ENCODE measurements around the gene BNC2.
"Not testable (repeated sequence)": the region's sequence is repeated elsewhere in the genome, so short reads cannot be mapped to it uniquely, and the experiment has no call there.

BNC2 gene

DNA sequence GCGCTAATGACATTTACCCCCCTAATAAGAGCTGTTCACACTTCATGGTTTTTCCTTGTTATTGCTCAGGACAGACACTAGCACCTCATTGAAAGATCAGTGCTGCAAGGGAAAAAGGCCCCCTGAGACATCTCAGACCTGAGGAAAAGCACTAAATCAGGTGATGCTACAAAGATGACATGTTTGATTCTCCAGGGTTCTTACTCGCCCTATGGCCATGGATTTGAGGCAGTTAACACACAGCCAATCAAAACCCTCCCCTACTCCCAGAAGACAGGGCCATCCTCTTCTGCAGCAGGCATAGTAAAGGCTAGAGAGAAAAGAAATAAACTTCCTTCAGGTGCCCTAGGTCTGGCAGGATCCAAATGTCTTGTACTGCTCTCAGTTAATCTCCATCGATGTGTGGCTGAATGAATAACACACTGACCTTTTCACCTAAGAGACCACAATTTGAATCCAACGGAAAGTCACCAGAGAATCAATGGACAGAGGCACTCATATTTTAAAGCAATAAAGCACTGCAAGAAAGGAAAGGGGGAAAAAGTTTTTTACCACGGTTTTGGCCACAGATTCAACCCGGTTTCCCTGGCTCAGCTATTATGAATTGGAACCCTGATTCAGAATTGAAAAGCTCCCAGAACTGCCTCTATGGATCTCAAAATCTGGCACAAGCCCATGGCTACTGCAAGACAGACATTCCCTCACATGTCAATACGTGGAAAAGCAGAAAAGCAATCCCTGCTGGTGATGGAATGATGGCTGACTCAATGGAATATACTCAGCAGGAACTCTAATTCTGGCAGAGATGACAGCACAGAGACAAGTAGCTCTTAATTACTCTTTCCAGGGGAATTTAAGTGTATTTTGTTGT, 329.5 kb downstream of the BNC2 start:
- DNase-seq (ENCODE audit: low read depth): no peak

DNA sequence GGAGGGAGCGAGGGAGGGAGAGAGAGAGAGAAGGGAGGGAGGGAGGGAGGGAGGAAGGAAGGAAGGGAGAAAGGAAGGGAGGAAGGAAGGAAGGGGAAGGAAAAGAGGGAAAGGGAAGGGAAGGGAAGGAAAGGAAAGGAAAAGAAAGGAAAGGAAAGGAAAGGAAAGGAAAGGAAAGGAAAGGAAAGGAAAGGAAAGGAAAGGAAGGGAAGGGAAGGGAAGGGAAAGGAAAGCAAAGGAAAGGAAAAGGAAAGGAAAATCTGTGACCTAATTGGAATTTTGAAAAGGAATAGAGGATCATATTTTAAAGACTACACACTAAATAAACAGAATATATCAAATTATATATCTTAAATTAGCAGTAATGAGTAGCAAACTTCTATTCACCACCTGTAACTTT, 330.8 kb downstream of the BNC2 start:
- DNase-seq (ENCODE audit: low read depth): not testable (repeated sequence)

DNA sequence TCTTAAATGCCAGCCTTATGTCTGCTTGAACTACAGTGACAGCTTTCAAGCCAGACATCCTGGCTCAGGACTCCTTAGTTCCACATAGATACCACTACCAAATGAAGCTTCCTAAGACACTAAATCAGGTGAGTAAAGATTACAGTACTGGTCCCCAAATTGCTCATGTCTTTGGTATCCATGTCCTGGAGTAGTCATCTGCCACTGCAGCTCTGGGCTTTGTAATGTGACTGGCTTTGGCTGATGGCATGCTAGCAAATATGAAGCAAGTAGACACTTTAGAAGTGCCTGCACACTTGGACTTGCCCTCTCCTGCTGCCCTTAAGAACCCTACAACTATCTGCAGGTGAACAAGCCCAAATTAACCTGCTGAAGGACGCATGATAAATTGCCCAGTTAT, 334.9 kb downstream of the BNC2 start:
- no peak for DNase-seq (ENCODE audit: low read depth)

DNA sequence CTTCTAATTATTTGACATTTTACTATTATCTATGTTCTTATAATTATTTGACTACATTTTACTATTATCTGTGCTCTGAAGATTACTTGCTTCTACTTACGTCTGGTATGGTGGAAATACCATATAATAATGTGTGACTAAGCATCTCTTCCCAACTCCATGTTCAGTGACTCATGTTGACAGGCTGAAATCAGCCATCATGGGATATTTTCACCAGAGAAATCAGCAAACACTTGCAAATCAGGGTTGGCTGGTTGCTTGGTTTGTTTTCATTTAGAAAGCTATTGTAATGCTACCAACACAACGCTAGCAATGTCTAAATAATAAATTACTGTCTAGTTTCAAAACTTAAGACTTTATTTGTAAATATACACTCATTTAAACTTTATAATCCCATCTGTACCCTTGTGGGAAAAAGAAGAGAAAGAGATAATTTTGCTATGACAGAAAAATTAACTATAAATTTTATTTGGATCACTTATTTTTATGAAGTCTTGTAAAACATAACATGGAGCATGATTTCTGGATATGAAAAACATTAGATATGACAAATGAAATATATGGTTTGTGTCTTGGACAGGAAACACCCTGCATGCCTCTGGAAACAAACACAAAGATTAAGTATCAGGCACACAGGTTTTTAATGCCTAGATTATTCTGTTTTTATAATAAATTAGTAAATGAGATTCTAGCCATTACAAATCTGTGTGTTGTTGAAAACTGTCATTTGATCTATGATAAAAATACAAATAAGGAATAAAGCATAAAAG, 337.6 kb downstream of the BNC2 start:
- DNase-seq (ENCODE audit: low read depth): no peak

DNA sequence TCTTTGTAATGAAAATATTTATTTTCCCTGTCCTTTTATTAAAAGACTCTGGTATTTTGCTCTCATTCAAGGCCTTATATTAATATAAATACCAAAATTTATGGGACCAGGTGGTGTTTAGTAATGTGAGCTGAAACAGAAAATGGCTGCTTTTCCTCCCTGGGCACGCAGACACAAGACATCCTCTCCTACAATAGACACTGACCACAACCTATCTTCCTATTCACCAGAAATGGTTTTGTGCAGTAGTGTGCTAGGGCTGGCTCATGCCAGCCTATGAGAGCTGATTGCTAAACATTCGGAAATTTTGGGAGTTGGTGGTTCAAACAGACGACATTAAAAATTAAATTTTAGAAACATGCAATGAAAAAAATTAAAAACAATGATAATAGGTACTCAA, 338.2 kb downstream of the BNC2 start:
- DNase-seq (ENCODE audit: low read depth): no peak

DNA sequence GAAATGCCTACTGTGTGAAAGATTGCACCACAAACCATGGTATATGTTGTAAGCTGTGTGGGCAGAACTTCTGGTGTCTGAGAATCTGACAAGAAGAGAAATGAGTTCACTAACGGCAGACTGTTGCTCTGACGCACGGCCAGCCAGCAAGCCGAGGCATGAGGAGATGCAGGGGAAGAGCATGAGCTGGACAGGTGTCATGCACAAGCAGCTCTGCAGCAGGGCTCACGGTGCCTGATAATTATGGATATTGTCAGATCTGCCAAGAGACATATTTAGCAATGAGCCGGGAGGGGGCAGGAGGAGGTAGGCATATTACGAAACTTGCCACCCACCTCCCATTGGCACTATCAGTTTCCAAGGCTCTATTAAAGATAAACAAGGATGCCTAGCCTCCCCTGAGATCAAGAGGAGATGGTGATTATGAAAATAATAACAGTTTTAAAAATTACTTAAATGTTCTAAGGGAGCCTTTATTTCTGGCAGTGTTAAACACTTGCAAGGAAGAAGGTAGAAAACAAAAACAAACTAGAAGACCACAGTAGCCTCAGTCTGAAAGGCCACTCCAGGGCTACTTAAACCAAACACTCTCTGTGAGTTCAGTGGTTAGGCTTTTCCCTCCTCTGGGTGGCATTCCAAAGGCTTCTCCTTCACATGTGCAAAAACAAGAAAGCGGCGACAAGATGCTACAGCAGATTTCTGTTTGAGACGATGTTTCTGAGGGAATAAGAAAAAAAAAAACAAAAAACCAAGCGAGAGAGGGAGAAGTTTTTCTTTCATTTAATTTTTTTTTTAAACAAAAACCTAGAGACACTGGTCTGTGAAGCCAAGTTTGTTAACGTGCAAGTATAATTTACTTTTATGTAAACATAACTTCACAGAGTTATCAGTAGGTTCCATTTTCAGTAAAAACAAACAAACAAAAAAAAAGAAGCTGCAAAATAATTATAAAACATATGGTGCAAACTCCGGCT, 339.5 kb downstream of the BNC2 start:
- no peak for DNase-seq (ENCODE audit: low read depth)

DNA sequence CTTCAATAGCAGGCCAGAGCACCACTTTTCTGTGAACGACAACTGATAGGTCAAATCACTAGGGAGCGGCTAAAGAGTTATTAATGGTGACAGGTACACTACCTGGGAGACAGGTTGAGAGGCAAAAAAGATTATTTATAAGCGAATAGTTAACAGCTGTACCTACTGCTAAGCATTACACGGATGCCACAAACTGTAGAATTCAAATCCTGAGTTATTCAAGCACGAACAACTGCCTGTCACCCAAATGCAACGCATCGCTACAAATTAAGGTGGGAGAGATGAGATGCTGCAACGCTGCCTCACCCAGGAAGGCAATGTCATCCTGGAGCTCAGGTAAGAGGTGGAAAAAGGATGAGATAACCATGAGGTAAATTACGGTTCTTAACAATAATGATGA, 342.9 kb downstream of the BNC2 start:
- no peak for DNase-seq (ENCODE audit: low read depth)

DNA sequence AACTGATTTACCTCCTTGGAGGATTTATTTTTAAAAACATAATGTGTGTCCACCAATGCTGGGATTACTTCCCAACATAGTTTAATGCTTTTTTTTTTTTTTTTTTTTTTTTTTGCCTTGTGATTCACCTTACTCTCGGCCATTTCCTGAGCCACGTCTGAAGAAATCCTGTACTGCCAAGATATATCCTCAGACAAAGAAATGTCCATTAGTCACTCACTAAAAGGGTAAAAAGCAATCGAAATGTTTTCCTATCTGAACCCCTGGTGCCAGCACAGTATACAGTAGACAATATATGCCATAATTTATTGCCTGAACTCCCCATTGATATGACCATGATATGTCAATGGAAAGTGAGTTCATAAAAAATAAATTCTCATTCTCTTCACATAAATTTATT, 344.1 kb downstream of the BNC2 start:
- DNase-seq (ENCODE audit: low read depth): no peak

DNA sequence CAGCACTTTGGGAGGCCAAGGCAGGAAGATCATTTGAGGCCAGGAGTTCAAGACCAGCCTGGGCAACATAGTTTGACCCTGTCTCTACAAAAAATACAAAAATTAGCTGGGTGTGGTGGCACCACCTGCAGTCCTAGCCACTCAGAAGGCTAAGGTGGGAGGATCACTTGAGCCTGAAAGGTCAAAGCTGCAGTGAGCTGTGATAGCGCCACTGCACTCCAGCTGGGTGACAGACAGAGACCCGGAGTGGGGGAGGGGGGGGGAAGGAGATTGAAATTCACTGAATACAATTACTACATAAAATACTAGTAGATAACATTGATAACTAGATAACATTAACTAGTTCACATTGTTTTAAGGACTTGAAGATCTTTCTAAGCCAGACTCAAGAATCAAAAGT, 345.6 kb downstream of the BNC2 start:
- DNase-seq (ENCODE audit: low read depth): no peak

DNA sequence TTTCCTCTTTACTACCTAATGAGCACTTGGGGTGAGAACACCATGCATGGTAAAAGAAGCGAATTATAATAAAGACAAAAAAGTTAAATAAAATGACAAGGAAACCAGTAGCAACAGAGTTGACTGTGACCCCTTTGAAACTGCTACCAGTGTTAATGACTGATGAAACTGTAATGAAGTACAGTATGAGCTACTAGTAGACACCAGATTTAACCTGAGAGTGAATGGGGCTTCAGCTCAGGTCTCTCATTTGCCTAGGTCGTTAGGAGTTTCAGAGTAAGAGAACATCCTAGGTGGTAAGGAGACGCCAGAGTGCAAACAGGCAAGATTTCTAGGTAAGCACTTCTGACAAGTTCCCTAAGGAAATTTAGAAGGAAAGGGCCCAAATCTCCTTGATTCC, 346.4 kb downstream of the BNC2 start:
- no peak for DNase-seq (ENCODE audit: low read depth)

DNA sequence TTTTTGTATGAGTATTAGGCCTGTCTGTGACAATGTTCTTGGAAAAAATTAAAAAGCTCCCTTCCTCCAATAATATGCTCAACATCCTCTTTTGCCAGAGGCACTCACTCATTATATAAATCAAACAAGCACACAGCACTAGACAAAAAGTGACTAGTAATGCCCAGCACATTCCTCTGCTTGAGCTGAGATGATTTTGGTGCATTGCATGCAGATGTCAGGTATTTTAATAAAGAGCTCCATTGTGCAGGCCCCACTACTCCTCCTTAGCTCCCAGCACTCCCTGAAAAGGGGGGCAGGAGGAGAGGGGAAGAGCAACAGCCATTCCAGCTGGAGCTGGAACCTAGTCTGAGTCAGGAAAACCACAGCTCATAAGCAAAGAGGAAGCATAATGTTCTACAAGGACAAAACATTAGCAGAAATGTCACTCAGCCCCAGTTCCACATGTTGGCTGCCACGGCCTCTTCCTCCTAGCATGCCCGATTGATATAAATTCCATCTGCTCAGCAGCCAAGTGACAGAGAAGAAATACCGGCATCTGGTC, 348.5 kb downstream of the BNC2 start:
- no peak for DNase-seq (ENCODE audit: low read depth)

DNA sequence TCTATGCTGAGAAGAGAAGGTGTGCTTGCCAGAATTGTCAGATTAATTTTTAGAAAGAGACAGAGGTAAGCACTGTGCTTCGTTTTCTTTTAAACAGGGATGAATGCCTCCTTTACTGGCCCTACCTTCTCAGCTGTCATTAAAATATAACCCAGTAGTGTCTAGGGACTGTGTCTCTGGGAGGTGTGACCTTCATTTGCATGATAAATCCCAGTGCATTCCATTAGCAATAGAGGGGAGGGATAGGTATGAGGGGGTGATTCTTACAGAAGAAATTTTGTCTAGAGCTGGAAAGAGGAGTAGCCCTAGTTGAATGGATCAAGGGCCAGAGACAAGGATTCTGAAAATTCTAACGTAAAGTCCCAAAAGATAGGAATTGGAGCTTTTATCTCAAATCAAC, 351.5 kb downstream of the BNC2 start:
- no peak for DNase-seq (ENCODE audit: low read depth)

DNA sequence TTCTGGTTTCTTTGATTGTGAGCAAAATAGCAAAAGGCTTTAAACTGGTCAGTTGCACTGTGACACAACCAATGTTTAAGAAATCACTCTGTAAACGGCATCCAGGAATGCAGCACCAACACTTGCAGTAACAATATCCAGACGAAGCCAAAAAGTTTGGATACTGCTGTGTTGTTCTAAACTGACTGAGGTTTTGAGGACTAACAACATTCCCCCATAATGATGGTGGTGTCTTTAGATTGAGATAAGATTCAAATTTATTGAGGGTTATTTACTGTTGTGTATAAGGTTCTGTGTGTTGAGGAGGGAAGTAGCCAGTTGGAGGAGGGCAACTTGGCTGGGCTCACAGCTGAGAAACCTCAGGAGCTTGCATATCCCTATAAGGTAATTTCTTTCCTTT, 353.6 kb downstream of the BNC2 start:
- no peak for DNase-seq (ENCODE audit: low read depth)

DNA sequence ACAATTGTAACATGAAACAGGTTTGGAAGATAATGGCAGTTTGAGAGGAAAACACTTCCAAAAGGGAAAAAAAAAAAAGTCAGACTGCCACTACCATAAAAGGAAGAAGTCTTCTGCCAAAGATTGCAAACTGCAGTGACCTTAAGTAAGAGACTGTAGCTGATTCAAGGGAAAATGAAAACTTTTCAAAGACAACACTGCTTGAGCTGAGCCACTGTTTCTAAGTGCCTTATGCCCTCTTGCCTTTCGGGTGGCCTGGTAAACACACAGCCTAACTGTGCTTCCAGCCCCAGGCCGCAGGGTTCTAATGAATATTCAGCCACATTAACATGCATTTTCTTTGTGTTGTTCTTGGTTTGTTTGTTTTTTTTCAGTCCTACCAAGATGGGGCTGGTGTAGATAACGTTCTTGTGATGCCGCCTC, 354.6 kb downstream of the BNC2 start:
- DNase-seq (ENCODE audit: low read depth): no peak

DNA sequence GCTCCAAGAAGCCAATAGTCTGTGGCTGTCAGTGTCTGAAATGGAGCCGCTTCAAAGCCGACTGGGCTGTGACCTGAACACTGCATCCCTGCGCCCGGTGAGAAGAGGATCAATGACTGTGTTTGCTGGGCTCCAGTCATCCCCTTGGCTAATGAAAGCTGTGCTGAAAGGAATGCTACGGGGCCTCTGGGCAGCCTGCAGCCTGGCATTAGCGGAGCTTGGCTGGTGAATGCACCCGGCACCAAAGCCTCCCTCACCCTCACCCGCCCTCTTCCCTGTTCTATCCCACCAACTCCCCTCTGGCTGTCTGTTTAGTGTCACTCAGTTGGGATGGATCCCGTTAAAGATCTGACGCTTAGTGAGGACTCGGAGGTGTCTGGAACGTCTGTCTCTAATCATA, 355.3 kb downstream of the BNC2 start:
- DNase-seq (ENCODE audit: low read depth): no peak

DNA sequence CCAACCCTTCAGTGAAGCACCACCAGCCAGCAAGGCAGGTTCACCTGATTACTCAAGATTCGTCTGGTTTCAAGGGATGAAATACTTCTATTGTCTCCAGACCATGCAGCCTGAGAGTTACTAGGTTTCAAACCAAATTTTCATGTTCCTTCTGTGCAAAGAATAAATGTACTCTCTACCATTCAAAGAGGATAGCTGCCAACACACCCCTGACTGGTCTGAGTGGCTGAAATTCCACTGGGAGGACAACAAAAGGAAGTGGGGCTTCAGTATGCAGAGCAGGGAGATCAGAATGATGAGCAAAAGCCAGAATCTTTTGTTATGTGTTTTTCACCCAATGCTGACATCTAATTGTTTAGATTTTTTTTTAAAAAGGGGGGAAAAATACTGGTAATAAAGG, 356.3 kb downstream of the BNC2 start:
- DNase-seq (ENCODE audit: low read depth): no peak

DNA sequence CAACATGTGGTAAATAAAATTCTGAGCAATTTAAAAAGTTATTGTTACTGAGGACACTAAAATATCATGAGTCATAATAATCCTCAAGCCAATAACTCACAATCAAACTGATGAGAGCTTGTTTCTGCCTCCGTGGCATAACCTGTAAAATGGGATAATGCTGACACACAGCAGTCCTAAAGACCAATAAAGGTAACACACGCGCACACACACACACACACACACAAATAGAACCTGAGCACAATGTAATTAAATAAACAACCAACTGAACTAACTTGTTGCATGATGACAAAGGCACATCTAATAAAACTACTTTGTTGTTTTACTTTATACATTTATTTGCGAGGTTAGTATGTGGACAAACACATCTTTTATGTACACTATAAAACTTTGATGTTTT, 358.2 kb downstream of the BNC2 start:
- DNase-seq (ENCODE audit: low read depth): no peak

DNA sequence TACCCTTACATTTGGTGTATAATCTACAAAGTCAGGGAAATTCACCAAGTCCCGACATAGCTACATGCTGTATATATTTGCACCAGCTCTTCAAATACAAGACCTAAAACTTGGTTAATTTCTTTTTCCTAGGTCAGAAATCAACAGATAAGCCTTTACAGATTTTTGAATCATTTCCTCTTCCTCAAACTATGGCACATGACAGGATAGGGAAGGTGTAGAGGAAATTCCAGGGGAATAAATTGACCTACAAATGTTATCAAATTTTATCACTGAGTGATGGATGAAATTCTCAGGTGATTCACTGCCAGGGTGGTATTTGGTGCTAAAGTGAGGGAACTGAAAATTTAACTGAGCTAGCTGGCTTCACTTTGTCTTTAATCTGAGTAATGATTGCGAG, 360.0 kb downstream of the BNC2 start:
- DNase-seq (ENCODE audit: low read depth): no peak

DNA sequence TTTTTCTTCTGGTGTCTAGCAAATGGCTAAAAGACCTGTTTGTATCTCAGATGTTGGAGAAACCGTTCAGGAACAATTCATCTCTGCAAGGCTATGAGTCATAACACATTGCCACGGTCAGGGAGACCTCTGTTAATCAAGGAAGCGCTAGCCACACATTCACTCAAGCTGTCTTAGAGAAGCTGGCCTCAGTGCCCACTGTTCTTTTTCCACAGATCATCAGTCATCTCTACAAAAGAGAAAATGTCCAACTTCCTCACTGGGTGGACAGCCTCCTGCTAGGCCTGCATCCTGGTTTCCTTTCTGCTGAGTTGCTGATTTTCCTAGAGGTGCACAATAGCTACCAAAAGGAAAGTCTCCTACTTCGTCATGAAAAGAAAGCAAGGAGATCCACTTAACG, 360.5 kb downstream of the BNC2 start:
- DNase-seq (ENCODE audit: low read depth): no peak

DNA sequence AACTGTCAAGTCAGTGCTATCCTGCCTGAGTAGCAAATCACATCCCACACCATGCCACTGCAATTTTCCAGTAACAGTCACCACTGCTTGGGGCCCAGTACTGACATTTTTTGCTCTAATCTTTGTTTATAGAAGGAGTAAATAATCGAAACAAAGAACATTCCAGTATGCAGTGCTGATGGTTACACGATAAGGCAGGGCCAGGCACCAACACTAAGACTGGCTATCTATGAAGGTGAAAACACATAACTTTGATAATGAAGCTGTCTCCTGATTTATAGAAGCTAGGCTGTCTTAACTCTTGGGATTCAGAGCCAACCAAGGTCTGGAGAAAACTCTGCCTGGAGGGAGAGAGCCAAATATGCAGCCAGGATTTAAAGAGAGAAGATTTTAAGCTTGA, 365.3 kb downstream of the BNC2 start:
- DNase-seq (ENCODE audit: low read depth): no peak

DNA sequence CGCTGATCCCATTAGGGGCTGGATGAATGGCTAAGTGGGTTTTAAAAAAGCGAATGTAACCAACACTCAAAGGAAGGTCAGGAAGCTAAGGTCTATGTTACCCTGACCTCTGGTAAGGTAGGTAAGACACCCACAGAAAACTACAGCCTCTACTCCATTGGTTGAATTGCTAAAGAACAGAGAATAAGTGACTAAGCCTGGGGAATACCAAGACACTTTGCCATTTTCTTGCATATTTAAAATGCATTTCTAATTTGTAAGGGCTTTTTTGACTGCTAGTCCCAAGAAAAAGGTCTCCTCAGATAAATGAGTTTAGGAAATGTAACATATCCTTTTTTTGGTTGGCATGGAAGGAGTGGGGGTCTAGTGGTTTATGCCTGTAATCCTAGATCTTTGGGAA, 368.7 kb downstream of the BNC2 start:
- DNase-seq (ENCODE audit: low read depth): no peak

DNA sequence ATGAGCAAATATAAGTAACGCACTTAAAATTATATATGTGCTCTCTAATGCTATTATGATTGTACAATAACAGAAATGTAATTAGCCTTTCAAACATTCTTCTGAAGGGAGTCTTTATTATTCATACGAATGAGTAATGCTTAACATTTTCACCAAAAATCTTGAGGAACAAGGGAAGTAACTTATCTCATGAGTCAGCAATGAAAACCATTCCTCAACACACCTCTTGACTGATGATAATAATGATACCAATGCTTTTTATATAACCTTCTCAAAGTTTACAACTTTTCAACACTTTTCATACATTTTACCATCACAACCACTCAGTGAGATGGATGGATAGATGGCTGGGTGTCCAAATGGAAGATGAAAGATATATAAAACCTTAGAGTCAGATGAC, 369.3 kb downstream of the BNC2 start:
- DNase-seq (ENCODE audit: low read depth): no peak

All from activated T-cell treated with anti-CD3 and anti-CD28 coated beads for 24 hours (primary cell).